Sigmoid colon (tissue), 7 donors: Measurements from ENCODE around the gene GPR15. TPM values are rescaled to one million over a fixed set of nuclear protein-coding genes. Genes with fewer than 3 reads are reported as not detected.

Experiments used
- DNase-seq: peaks from one replicate; pipeline ENCODE4 v3.0.0-alpha.2; 2019
- H3K27ac ChIP-seq, 4 donors: fragments of 200-600 bp; sonication (generic); one replicate each; pipeline ENCODE4 v1.5.1; 2016 to 2019; ENCODE audit warnings: mild to moderate bottlenecking in 1 of 4
- H3K27me3 ChIP-seq, 3 donors: fragments of 200-600 bp; sonication (generic); one replicate each; pipeline ENCODE4 v1.5.1; 2019; ENCODE audit warnings: mild to moderate bottlenecking in 1 of 3
- H3K36me3 ChIP-seq, 4 donors: fragments of 200-600 bp; sonication (generic); one replicate each; pipeline ENCODE4 v1.5.1; 2016 to 2019
- H3K4me1 ChIP-seq, 4 donors: fragments of 200-600 bp; sonication (generic); one replicate each; pipeline ENCODE4 v1.5.1; 2017 to 2019
- H3K4me3 ChIP-seq, 4 donors: fragments of 200-600 bp; sonication (generic); one replicate each; pipeline ENCODE4 v1.5.1; 2017 to 2019; ENCODE audit warnings: mild to moderate bottlenecking in 2 of 4, moderate library complexity in 1 of 4
- H3K9me3 ChIP-seq, 4 donors: fragments of 200-600 bp in 3 of 4; sonication (generic) in 3 of 4; one replicate each; pipeline versions ENCODE4 v1.5.1 to v1.6.1; 2013 to 2019
- EP300 ChIP-seq, 4 donors: sonication (generic); formaldehyde crosslinking; IDR thresholded peaks; one replicate each; pipeline ENCODE4 v1.6.1; 2017; ENCODE audit warnings: antibody characterized with exemption in 4 of 4
- POLR2A ChIP-seq, 2 donors: fragments of 450-650 bp; IDR thresholded peaks; one replicate each; pipeline ENCODE4 v1.6.1; 2016; ENCODE audit warnings: antibody characterized with exemption in 2 of 2, mild to moderate bottlenecking in 2 of 2, moderate library complexity in 2 of 2
- POLR2AphosphoS5 ChIP-seq, 4 donors: sonication (generic); formaldehyde crosslinking; IDR thresholded peaks; one replicate each; pipeline ENCODE4 v1.6.1; 2017; ENCODE audit warnings: antibody characterized with exemption in 4 of 4
- WGBS, 2 donors: extraction: QIAGEN DNeasy Blood & Tissue Kit; methylation state at CpG; one replicate each; pipeline ENCODE4 v1.1.7; 2013; 5-methylcytosine and 5-hydroxymethylcytosine counted together
- intact Hi-C: fragments of 100-400 bp; cut with DNase I; formaldehyde crosslinking; loops from one replicate; pipeline ENCODE4 v1.15.1; 2023
- polyA plus RNA-seq, 3 donors: library from polyadenylated mRNA; stranded (reverse); fragments of 200-250 nt; gene quantifications; one replicate each; pipeline ENCODE4 v1.2.3, GENCODE V29; 2013
- total RNA-seq, 4 donors: library from RNA; depleted of rRNA; stranded (reverse); fragments of >200 nt; gene quantifications; one replicate each; pipeline ENCODE4 v1.1.0, GENCODE V29; 2016
- TF ChIP-seq, protein P1 (sequence below), 4 experiments: fragments of 450-650 bp in 3 of 4; fragments of 200-600 bp in 1 of 4; IDR thresholded peaks; one replicate each; pipeline ENCODE4 v1.5.1; 2016 to 2019; ENCODE audit warnings: antibody characterized with exemption in 4 of 4, mild to moderate bottlenecking in 3 of 4, moderate library complexity in 2 of 4
- donor health status: healthy with polysubstance abuse.
- donor health status: Bipolar disorder and iron deficiency.
- donor health status: healthy.

GPR15 gene
- total and polyA plus RNA-seq, 7 donors, result 0.66 to 3.5 (median 2.0) TPM; not detected in 3

DNA sequence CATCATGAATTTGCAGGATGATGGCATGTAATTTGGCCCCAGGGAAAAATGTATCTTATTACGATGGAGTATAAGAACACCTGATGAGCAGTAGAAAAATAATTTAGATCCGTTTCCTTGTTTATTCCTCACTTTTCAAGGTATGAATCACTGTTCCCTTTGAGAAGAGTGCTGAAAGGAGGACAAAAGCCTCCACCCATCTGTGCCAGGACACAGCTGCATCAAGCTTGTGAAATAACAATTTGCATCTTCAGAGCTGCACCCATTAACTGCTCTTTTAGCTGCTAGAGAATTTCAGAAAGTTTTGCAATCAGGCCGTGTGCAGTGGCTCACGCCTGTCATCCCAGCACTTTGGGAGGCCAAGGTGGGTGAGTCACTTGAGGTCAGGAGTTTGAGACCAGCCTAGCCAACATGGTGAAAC is 18.7 kb upstream of the GPR15 start:
- WGBS, 2 donors, result 75 to 77% methylated on average over 4 of the region's 4 CpGs
- no peak for DNase-seq
- TF ChIP-seq EP300 (IDR thresholded peaks at IDR 0.05), result no peak
- TF ChIP-seq POLR2AphosphoS5 (IDR thresholded peaks at IDR 0.05), result peak in 1 of 4 donors; percentile 17
- no peak for TF ChIP-seq POLR2A (IDR thresholded peaks at IDR 0.05)
- H3K9me3 ChIP-seq, result no peaks in the 10 kb centered on the region
- no peaks in the 10 kb centered on the region for H3K4me1 ChIP-seq
- H3K27ac ChIP-seq, result no peak overlapping the region
- no peak overlapping the region for H3K4me3 ChIP-seq
- intact Hi-C loops, result no loop called here
- no peaks in the 10 kb centered on the region for H3K27me3 ChIP-seq
- peaks cover 0 to 59% (median 8%) of the 10 kb centered on the region in 4 donors for H3K36me3 ChIP-seq

DNA sequence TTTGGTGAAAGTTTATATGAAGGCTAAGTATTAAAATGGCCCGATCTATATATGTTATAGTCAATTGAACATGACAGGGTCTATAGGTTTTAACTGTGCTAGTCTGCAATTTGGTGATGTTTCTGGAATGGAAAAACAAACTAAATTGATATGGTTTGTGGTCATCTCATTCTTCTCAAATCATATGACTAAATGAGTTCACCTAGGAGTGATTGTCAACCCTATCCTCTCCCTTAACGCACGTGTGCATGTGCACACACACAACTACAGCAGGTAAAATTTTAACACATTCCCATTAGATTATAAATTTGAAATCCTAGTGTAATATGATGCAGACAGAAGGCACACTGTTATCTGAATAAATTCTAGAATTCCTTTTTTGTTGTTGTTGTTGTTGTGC is 18.0 kb upstream of the GPR15 start:
- no peak overlapping the region for H3K27ac ChIP-seq
- H3K4me1 ChIP-seq, result peaks cover 0 to under 1% (median 0%) of the 10 kb centered on the region in 4 donors
- peaks cover 0 to 65% (median 8%) of the 10 kb centered on the region in 4 donors for H3K36me3 ChIP-seq
- intact Hi-C loops, result no loop called here
- whole genome bisulfite sequencing, 2 donors, result 93 to 98% methylated on average over 3 of the region's 3 CpGs
- H3K4me3 ChIP-seq, result no peak overlapping the region
- H3K9me3 ChIP-seq, result no peaks in the 10 kb centered on the region
- DNase-seq, result no peak
- TF ChIP-seq POLR2A (IDR thresholded peaks at IDR 0.05) (no peak), POLR2AphosphoS5 (IDR thresholded peaks at IDR 0.05) (no peak), EP300 (IDR thresholded peaks at IDR 0.05) (no peak)
- TF ChIP-seq, protein P1, sequence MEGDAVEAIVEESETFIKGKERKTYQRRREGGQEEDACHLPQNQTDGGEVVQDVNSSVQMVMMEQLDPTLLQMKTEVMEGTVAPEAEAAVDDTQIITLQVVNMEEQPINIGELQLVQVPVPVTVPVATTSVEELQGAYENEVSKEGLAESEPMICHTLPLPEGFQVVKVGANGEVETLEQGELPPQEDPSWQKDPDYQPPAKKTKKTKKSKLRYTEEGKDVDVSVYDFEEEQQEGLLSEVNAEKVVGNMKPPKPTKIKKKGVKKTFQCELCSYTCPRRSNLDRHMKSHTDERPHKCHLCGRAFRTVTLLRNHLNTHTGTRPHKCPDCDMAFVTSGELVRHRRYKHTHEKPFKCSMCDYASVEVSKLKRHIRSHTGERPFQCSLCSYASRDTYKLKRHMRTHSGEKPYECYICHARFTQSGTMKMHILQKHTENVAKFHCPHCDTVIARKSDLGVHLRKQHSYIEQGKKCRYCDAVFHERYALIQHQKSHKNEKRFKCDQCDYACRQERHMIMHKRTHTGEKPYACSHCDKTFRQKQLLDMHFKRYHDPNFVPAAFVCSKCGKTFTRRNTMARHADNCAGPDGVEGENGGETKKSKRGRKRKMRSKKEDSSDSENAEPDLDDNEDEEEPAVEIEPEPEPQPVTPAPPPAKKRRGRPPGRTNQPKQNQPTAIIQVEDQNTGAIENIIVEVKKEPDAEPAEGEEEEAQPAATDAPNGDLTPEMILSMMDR (IDR thresholded peaks at IDR 0.05), result no peak
- no peaks in the 10 kb centered on the region for H3K27me3 ChIP-seq

DNA sequence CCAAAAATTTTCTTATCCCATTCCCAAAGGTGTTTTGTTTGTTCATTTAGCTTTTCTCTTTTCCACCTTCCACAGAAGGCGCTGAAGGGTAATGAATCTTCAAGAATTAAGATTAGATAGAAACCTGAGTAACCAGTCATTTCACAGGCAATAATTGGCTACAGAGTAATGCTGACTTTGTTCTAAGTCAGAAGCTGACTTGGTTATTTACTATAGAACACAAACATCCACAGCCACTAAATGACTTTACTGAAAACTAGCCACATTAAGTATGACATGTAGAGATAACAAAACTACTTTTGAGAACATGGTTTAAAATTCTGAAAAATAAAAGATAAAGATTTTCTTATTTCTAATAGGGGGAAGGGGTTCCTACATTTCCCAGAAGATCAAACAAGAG is 16.8 kb upstream of the GPR15 start:
- H3K4me3 ChIP-seq, result no peak overlapping the region
- no peaks in the 10 kb centered on the region for H3K27me3 ChIP-seq
- TF ChIP-seq EP300 (IDR thresholded peaks at IDR 0.05), result no peak
- TF ChIP-seq POLR2AphosphoS5 (IDR thresholded peaks at IDR 0.05), result no peak
- TF ChIP-seq POLR2A (IDR thresholded peaks at IDR 0.05), result no peak
- TF ChIP-seq, protein P1 (IDR thresholded peaks at IDR 0.05), result no peak
- H3K4me1 ChIP-seq, result peaks cover 0 to 12% (median 3%) of the 10 kb centered on the region in 4 donors
- no peak overlapping the region for H3K27ac ChIP-seq
- intact Hi-C loops, result no loop called here
- H3K9me3 ChIP-seq, result no peaks in the 10 kb centered on the region
- DNase-seq, result no peak
- peaks cover 0 to 70% (median 10%) of the 10 kb centered on the region in 4 donors for H3K36me3 ChIP-seq
- 97 to 98% methylated on average over 1 of the region's 1 CpG for WGBS, 2 donors

DNA sequence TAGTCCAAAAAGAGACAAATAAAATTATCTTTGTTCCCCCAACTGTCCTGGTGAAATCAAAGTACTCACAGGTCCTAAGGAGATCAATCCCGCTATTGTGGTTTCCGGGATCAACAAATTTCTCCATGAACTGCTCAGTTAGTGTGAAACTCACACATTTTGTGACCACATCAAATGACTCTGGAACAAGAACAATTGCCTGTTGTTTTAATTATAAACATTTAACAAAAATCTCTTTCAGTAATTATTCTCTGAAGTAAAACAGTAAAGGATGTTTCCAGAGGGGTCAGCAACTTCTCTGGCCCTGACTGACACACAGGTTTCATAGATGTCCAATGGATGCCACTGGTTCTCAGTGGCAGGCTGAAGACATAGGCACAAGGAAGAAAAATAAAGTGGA is 13.0 kb upstream of the GPR15 start:
- peaks cover 0 to 56% (median 10%) of the 10 kb centered on the region in 4 donors for H3K36me3 ChIP-seq
- intact Hi-C loops, result no loop called here
- no peaks in the 10 kb centered on the region for H3K9me3 ChIP-seq
- 94 to 97% methylated on average over 2 of the region's 2 CpGs for WGBS, 2 donors
- no peaks in the 10 kb centered on the region for H3K27me3 ChIP-seq
- H3K4me3 ChIP-seq, result no peak overlapping the region
- no peak for DNase-seq
- TF ChIP-seq, protein P1 (IDR thresholded peaks at IDR 0.05), result no peak
- TF ChIP-seq EP300 (IDR thresholded peaks at IDR 0.05), result no peak
- no peak for TF ChIP-seq POLR2A (IDR thresholded peaks at IDR 0.05)
- TF ChIP-seq POLR2AphosphoS5 (IDR thresholded peaks at IDR 0.05), result no peak
- no peak overlapping the region for H3K27ac ChIP-seq
- peaks cover 0 to 31% (median 19%) of the 10 kb centered on the region in 4 donors for H3K4me1 ChIP-seq

DNA sequence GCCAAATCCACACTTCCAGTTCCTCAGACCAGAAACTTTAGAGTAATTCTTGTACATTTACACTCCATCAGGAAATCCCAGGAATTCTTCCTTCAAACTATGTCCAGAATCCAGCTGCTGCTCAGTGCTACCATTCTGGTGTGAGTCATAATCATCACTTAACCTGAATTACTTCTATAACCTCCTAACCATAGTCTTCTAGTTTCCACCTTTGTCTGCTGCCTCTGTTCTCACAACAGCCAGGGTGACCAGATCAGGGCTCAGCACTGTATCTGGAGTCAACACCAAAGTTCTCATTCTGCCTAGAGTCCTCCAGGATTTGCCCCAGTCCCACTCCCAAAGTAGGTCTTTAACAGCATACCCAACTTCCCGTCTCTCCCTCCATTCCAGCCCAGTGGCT is 12.4 kb upstream of the GPR15 start:
- no peaks in the 10 kb centered on the region for H3K9me3 ChIP-seq
- intact Hi-C loops, result no loop called here
- 96 to 98% methylated on average over 1 of the region's 1 CpG for WGBS, 2 donors
- no peak for TF ChIP-seq POLR2A (IDR thresholded peaks at IDR 0.05)
- TF ChIP-seq, protein P1 (IDR thresholded peaks at IDR 0.05), result no peak
- TF ChIP-seq EP300 (IDR thresholded peaks at IDR 0.05), result no peak
- no peak for TF ChIP-seq POLR2AphosphoS5 (IDR thresholded peaks at IDR 0.05)
- H3K4me1 ChIP-seq, result peaks cover 0 to 31% (median 19%) of the 10 kb centered on the region in 4 donors
- no peaks in the 10 kb centered on the region for H3K27me3 ChIP-seq
- H3K4me3 ChIP-seq, result no peak overlapping the region
- no peak overlapping the region for H3K27ac ChIP-seq
- DNase-seq, result no peak
- H3K36me3 ChIP-seq, result peaks cover 0 to 56% (median 10%) of the 10 kb centered on the region in 4 donors
